ENCODE measurements around the gene ARL6IP1.
"Not testable (repeated sequence)": the region's sequence is repeated elsewhere in the genome, so short reads cannot be mapped to it uniquely, and the experiment has no call there.

ARL6IP1 gene

DNA sequence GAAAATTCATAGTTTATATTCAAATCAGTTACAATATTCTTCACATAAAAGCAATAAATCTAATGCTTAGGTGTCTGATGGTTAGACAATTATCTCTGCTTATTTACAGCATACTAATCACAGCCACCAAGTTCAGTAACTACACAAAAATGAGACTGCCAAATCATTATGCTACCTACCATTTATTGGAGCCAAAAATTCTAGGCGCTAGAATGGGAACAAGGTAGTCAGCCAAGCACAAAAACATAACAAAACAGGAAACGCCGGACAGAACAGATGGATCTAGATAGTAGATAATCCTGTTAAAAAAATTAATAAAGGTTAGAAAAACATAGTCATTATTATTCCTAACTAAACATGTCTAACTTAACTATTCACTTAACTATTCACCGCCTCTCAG lies 3.6 kb downstream of the ARL6IP1 start:
- DNase-seq = no peak

DNA sequence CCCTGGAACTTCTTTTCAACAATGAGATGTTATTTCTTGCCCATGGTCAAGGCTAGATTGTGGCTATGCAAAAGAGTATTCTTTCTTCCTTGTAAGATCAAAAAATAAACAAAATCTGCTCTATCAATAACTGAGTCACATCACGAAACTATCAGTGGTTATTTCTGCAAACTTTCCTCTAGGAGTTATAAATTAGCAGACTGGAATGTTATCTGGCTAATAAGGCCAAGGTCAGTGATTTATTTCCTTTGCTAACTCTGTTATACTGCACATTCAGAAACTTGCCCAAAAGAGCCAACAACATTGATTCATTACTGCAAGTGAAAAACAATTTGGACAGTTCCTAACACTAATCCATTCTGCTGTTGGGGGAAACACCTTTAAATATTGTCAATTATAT lies 5.0 kb downstream of the ARL6IP1 start:
- no peak for DNase-seq

DNA sequence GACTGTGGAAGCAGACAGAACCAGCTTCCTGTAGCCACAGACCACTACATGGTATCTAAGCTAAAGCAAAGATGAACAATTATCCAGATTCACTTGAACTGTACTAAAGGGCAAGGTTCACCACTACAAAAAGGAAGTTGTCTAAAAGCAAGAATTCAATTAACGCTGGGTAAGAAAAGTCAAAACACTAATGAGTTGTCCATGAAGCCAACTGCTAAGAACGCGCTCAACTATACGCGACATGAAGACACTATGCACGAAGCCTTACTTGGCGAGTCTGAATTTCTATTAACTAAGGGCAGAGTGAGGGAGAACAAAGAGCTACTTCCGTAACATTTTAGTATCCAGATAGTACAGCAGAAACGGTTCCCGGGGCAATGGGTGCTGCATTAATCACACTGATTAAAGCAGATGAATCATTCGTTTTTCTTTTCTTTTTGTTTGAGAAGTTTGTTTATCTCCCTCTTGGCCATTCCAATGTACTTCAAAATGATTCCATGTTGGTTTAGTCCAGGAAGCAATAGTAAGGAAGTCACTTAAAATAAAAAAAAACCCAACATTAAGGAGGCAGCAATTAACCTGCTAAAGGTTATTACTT lies 8.4 kb downstream of the ARL6IP1 start:
- DNase-seq = no peak

DNA sequence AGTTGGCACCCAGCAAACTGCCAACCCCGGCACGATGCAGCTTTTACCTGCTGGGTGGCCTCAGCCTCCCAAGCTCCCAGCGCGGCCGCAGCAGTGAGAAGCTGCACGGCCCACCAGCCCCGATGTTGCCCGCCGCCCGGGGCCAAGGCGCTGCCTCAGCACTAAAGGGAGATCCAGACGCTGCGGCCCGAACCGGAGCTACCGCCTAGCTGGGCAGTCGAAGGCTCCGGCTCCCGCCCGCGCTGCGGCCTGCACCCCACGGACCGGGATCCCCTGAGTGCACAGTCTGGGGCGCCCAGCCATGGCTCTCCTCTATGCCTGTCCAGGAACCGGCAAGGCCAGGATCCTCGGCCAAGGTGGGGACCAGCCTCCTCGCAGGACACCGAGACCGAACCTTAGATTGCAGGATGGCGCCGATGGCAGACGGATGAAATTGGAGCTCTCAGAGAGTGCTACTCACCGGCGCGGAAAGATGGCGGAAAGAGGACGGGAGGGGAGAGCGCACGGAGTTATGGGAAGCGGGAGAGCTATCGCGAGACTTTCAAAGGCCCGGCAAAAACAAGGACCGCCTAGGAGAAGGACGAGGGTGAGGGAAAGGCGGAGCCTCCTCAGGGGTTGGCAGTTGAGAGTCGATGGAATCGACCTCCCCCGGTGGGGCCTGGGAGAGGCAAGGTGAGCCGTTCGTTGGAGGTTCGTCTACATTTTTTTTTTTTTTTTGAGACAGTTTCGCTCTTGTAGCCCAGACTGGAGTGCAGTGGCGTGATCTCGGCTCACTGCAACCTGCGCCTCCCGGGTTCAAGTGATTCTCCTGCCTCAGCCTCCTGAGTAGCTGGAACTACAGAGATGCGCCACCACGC lies 11.3 kb downstream of the ARL6IP1 start, which contains the start of gene RPS15A:
RPS15A (minus strand) TSS at position 485 of the 857 bp plus-strand sequence. CDS start 1,221 bp downstream, outside the sequence.
- DNase-seq = peak; percentile 81

DNA sequence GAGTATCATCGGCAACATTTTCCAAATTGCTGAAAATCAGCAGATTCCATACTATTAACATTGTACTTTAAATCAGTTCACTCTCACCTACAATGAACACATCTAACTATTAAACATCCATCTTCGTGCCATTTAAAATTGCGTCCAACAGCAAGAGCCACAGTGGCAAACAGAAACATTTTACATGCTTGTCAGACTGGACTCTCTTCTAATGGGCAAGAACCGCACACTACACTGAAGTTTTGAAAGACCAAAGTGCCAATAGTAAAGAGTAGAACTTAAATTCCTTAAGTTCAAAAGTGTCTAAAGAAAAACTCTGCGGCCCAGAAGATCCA lies 11.9 kb downstream of the ARL6IP1 start:
- DNase-seq = no peak

DNA sequence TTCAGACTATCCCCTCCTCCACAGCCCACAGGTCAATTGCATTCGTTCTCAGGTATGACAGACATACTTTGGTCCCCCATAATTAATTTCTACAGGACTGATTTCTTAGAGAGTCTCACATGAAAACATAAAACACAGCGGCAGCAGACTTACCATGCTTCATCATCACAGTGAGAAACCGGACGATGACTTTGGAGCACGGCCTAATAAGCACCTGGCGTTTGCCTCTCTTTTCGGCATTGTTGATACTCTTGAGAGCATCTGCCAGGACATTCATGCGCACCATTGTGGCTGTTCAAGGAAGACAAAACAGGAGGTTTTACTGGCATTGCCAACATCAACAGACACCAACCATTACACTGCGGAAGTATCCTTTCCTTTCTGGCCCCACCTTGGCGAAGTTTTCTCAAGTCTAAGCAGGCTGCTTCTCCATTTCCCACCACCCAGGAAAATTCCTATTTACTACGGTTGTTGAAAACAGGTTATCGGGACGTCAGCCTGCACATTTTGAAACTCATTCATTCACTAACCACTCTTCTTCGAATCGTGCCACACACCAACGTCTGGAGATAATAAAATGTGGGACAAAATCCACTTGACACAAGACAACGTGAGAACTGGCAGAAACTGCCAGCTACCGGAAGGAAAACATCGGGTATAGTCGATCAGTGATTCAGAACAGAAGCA lies 12.4 kb downstream of the ARL6IP1 start:
- no peak for DNase-seq

DNA sequence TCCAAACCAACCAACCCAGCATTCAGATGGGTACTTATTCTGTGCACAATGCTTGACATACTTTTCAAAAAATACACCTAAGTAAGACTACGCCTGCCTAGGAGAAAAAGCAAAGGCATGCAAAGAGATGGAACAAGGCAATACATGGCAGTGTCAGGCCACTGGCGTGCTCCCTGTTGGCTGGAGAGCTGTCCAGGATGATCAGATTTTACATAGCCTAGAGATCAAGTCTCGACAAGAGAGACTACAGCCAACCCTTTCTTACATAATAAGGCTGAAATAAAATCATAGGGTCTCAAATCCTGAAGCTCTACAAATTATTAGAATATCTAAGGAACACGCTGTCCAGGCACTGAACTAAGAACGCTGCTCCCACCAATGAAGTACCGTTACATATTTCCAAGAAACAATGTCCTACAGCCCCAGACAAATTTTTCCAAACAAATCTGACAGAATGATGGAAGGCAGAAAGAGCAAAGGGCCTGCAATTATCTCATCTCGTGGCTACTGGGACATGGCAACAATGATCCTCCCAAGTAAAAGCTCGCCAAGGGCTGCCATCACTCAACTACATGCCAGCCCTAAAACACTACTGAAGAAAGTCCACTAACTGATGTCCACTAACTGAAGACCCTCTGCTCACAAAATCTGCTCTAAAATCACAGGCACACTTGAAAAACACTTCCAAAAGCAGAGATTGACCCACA lies 16.3 kb downstream of the ARL6IP1 start:
- no peak for DNase-seq

DNA sequence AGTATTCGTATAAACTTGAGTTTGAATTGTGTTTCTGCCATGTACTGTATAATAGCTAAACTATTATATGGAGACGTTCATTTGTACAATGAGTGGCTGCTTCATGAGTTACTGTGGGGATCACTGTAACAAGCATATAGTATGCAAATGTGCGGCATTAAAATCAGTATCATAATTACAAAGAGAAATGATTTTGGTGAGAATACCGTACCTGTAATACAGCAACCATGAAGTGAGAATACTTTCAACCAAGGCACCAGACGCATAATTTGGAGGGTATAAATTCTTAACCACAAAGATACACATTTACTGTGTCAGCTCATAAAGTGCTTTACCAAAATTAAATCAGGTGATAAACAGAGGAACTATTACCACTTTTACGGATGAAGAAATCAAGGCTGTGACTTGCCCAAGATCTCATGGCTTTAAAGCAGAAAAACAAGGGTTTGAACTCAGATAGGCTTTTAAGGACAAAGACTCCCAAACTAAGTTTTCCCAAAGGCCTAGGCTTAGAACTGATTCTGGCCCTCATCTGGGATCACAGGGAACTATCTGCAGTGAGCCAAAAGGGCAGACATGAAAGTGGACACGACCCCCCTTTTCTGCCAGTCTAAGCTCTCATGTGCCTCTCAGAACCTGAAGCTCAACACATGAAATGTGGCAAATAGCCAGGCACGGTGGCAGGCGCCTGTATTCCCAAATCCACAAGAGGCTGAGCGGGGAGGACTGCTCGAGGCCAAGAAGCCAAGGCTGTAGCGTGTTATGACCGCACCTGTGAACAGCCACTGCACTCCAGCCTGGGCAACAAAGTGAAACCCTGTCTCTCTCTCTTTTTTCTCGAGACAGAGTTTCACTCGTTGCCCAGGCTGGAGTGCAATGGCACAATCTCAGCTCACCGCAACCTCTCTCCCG lies 17.7 kb downstream of the ARL6IP1 start:
- no peak for DNase-seq

DNA sequence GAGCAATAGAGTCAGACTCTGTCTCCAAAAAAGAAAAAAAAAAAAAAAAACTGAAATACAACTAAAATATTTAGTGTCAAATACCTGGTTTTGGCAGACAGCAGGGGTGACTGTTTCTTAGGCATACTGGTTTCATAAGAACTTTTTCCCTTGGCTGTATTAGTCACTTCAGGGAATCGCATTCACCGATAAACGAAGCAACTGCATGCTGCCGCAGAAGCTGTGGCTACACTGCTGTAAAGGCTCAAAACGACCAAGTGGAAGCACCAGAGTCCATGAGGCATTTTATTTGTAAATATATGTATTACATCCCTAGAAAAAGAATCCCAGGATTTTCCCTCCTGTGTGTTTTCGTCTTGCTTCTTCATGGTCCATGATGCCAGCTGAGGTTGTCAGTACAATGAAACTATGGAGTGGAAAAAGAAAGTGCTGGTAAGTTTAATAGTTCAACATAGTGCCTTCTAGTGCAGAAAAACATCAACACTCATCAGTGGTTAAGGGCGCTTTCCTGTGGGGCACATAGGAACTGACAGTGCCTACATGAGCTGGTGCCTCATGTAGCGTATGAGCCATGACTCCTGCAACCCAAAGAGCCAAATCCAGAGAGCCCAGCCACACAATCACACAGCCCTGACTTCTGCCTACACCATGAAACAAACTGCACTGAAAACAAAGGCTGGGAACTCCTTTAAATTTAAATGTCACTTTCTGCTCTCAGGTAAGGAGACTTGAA lies 18.5 kb downstream of the ARL6IP1 start:
- DNase-seq = no peak

DNA sequence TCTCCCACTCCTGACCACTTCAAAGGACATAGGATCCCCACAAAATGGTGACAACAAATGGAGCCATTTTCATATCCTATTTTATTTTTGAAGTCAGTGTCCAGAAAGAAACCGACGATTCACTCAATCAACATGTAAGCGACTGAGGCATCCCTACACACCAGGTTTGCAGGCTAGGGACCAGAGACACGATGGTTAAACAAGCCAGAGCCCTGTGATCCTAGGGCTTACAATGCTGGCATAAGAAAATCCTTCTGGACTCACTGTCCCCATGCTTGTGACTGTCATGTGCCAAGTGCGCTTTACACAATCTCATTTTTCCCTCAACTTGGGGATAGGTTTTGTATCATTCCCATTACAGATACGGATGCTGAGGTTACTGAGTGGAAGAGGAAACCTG lies 20.1 kb downstream of the ARL6IP1 start:
- not testable (repeated sequence) for DNase-seq

DNA sequence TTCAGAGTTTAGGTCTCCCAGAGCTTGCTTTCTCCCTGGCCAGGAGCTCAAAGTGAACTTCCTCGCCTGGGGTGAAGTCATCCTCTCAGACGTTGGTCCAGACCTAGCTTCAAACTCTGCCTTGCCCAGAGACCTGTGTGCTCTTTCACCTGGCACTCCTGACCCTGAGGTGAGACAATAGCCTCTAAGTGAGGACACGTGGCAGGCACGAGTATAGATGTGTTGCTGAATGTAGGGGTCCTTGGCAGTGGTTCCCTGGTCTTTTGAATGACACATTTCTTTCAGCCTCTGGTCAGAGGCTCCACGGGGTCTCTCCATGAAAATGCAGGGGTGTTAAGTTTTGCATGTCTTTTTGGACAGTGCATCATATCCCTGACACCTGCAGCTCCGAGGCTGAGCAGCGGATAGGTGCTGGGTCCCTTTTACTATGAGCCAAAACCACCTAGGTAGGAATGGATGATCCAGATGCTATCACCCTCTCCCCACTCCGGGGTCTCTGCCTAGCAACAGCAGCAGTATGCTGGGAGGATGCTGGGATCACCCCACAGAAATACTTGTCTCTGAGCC lies 20.8 kb downstream of the ARL6IP1 start:
- DNase-seq = not testable (repeated sequence)

DNA sequence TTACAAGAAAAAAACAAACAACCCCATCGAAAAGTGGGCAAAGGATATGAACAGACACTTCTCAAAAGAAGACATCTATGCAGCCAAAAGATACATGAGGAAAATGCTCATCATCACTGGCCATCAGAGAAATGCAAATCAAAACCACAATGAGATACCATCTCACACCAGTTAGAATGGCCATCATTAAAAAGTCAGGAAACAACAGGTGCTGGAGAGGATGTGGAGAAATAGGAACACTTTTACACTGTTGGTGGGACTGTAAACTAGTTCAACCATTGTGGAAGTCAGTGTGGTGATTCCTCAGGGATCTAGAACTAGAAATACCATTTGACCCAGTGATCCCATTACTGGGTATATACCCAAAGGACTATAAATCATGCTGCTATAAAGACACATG lies 23.7 kb downstream of the ARL6IP1 start:
- not testable (repeated sequence) for DNase-seq

DNA sequence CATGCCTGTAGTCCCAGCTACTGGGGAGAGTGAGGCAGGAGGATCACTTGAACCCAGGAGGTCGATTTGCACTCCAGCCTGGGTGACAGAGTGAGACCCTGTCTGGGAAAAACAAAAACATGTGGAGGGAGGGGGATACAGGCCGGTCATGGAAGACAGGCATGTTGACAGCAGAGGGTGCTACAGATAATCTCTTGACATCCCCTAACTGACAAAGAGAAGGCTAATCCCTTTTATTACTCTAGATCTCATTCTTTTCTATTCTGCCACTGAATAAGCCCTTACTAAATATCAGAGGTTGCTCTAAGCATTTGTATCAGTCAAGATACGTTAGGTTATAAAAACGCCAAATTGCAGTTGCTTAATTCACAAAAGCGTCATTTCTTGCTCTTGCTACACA lies 25.0 kb downstream of the ARL6IP1 start:
- DNase-seq = not testable (repeated sequence)

DNA sequence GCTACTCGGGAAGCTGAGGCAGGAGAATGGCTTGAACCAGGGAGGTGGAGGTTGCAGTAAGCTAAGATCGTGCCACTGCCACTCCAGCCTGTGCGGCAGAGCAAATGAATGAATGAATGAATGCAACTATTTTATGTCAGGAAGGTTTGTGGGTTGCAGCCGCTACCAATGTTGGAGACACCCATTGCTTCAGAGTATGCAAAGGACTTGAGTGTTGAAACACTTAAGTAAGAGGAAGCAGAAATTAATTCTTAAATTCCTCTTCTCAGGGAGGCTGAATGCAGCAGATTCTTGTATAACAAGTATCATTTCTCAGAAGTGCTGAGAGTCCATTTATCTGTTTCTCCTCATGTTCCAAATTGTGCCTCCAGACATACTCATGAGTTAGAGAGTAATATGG lies 26.7 kb downstream of the ARL6IP1 start:
- DNase-seq = not testable (repeated sequence)

DNA sequence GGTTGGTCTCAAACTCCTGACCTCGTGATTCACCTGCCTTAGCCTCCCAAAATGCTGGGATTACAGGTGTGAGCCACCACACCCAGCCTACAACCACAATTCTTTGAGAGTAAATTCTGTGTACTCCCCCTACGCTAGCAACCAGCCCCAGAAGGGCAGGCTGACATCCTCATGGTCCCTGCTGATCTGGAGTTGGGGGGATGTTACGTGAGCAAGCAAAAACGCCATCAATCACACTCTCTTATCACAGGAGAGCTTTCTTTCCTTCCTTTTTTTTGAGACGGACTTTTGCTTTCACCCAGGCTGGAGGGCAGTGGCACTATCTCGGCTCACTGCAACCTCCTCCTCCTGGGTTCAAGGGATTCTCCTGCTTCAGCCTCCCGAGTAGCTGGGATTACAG lies 29.2 kb downstream of the ARL6IP1 start:
- not testable (repeated sequence) for DNase-seq

DNA sequence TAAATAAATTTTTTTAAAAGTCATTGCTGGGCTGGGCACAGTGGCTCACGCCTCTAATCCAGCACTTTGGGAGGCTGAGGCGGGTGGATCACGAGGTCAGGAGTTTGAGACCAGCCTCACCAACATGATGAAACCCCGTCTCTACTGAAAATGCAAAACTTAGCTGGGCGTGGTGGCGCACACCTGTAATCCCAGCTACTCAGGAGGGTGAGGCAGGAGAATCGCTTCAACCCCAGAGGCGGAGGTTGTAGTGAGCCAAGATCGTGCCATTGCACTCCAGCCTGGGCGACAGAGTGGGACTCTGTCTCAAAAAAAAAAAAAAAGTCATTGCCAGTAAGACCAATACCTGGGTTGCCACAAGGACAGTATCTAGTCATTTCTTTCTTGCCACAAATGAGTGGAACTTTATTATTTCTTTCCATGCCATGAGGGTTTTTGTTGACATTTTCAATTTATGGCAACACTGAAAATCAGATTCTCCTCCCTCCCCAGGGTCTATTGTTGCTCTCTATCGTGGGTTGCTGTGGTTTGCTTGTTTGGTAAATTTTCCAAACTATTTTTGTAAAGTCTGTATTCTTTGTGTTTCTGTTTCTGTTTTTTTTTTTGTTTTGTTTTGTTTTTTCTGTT lies 30.9 kb downstream of the ARL6IP1 start:
- not testable (repeated sequence) for DNase-seq

DNA sequence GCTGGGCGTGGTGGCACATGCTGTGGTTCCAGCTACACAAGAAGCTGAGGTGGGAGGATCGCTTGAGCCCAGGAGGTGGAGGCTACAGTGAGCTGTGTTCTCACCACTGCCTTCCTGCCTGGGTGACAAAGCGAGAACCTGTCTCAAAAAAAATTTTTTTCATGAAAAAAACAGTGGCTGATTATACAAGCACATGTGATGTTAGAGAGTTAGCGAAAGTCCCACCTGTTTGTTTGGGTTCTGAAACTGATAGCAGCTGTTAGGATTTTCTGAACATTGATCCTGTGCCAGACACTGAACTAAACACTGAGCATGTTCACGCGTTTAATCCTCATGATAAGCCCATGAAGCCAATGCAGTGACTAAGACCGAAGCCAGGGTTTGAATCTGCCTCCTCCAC lies 34.1 kb downstream of the ARL6IP1 start:
- not testable (repeated sequence) for DNase-seq

DNA sequence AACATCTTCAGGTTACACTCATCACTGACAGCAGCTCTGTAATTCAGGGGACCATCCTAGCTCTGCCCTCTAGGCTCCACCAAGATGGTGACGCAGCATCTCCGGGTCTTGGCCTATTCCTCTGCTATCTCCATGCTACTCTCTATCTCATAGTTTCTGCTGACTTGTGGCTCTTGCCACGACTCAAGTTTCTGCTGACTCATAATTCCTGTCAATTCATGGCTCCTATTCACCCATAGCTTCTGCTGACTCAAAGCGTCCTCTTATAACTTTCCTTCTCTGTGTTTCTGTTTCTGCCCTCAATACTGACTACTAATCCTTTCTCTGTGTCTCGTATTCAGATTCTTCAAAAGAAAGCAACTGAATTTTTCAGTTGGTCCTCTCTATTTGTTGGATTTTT lies 38.6 kb downstream of the ARL6IP1 start:
- not testable (repeated sequence) for DNase-seq

DNA sequence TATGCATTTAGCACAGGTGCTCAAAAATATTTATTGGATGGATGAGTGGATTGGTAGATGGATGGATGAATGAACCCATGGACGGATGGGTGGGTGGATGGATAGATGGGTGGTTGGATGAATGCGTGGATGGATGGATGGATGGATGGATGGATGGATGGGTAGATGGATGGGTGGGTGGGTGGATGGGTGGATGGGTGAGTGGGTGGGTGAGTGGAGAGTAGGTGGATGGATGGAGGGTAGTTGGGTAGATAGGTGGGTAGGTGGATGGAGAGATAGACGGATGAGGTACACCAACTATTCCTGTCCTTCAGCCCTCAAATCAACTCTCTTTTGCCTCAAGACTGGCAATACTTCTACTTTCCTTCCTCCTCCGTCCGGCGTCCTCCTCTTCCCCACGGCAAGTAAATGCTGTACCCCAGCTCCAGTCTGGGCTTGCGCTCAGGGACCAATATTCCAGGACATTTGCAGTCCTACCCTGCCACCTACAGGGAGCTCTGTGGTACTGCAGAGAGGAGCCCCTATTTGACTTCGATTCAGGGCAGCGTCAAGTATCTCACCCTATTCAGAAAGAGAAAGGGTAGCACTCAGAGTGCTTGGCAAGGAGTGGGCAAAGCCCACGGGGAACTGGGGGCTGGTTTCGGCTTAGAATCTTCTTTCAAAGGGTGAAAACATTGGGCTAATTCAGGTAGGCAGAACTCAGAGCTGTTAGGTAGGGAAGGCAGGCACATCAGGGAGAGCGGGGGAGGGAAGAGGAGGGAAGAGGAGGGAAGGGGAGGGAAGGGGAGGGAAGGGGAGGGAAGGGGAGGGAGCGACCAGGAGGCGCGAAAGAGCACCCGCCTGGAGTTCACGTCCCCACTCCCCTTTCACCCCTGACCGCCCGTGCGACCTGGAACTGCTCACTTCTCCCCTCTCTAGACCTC lies 41.5 kb downstream of the ARL6IP1 start:
- not testable (repeated sequence) for DNase-seq

All from T-helper 9 cell (primary cell).